Muscle of arm (tissue), 12 donors: Measurements from ENCODE around the gene PGLYRP3. TPM values are rescaled to one million over a fixed set of nuclear protein-coding genes. Genes with fewer than 3 reads are reported as not detected.
"Not testable (repeated sequence)": the region's sequence is repeated elsewhere in the genome, so short reads cannot be mapped to it uniquely, and the experiment has no call there.

Source experiments
- DNase-seq: peaks from one replicate; pipeline ENCODE4 v3.0.0-alpha.2; 2013
- polyA plus RNA-seq, 12 donors: library from polyadenylated mRNA; unstranded; fragments of 120-200 nt; gene quantifications; one replicate each; pipeline ENCODE4 v1.2.1, GENCODE V29; 2013; ENCODE audit not compliant: insufficient read length in 12 of 12

The PGLYRP3 gene
- polyA plus RNA-seq, 12 donors = 0.90 to 2.2 (median 0.94) TPM; not detected in 9

DNA sequence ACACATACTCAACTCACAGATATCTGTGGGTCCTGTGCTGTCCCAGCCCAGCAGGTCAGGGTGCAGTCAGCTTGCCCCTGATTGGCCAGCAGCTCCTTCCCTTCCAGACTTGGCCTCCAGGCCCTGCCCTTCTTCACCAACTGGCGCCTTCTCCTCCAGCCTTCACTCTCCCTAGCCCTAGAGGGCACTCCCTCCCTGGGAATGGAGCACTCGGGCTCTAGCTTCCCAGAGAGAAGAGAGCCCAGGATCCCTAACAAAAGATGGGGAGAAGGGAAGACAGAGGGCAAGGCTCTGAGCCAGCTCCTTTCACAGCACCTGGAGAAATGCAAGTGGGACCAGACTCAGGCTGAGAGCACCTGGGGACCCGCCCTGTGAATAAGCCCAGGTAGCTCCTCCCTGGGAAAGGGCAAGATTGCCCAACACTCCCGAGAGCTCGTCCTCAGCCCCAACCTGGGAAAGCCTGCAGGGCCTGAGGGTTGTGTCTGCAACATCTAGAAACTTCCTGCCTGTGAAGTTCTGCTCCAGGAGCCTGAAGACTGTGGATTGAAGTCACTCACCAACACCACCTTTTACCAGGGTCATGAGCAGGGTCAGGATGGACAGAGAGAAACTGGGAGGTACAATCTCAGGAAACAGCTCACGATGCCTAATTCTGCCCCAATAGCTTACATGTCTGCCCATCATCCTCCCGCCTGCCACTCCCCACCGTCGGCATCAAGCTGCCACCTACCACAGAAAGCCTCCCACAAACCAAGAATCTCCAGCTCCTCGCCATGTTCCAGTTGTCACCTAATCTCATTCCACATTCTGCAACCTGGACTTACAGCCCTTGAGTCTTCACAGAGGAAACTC lies 36.0 kb upstream of the PGLYRP3 start, which contains the start of gene PGLYRP4:
Gene PGLYRP4, minus strand, starts transcription at position 331 of the 852 bp plus-strand sequence. CDS start 909 bp downstream, outside the sequence.
- DNase-seq = no peak

GRCh38 chr1:153347856-153348255 lies 35.1 kb upstream of the PGLYRP3 start:
- no peak for DNase-seq

GRCh38 chr1:153347049-153347448 lies 34.3 kb upstream of the PGLYRP3 start:
- not testable (repeated sequence) for DNase-seq

DNA sequence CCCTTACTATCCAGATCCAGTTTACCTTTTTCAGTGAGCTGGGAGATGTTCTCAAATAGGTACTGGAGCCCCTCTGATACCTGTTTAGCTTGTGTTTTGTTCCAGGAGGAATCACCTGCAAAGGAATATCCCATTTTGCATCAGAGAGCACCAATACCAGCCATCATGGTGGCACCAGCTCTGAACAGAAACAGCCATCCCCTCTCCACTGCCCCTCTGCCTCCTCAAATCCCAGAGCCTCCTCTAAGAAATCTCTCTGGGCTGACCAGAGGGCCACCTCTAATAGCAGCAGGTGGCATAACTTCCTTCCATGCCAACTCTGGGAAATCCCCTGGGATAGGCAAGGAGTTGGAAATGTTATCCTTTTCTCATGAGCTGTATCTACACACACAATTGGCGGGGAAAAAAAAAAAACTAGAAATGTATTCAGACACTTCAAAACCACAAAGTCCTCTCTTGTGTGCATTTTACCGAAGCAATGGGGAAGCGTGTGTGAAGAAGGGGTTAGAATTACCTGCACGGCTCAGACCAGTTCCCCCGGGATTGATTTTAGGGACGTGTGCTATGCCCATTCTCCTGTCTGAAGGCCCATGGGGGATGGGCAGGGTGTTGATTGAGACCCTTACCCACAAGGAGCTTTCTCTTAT lies 33.4 kb upstream of the PGLYRP3 start:
- DNase-seq = no peak

DNA sequence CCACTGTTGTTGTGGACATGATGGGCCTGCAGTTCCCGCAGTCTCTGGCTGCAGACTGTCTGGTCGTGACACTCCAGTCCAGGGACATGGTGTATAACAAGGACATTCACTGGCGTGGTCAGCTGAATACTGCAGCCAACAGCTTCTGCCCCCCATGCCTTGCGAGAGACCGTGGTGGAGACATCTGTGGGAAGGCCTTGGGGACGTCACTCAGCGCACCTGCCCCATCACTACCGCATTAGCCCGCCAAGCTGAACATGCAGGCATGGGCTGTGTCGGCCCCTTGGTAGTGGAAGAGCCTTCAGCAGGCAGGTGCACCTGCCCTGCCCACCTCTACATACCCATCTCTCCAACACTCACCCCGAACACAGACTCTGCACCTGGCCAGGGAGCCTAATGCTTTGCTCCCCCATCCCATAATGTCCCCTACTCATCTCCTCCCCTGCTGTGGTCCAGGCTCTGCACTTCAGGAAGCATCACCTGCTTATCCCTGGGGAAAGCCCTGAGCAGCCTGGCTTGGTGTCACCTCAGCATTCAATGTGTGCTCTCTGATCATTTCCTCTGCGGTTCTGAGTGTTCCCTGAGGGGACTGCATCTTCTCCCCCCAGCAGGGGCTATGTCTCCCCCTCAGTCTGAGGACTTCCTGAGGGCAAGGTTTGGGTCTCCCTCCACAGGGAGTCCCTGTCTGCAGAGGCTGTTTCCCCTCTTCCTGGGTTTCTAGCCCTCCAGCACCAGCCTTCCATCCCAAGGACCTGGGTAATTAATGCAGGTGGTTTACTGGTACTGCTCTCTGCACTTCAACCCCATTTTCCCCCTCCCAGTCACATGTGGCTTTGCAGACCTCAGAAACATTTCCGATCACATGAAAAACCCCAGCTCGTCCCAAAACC lies 32.7 kb upstream of the PGLYRP3 start:
- no peak for DNase-seq

DNA sequence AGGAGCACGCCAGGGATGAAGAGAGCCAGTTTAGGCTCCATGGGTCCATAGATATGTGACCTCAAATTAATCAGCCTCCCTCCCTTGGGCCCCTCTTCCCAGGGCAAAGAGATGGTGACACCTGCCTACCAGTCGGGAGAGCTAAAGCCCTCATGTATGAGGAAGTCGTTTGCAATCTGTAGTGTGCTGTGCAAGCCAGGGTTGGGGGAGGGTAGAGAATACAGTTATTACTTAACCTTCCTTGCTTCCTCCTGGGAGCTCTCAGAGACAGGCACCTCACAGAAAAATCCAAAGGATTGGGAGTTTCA lies 31.9 kb upstream of the PGLYRP3 start:
- no peak for DNase-seq

GRCh38 chr1:153343811-153344717 lies 31.3 kb upstream of the PGLYRP3 start:
- no peak for DNase-seq

DNA sequence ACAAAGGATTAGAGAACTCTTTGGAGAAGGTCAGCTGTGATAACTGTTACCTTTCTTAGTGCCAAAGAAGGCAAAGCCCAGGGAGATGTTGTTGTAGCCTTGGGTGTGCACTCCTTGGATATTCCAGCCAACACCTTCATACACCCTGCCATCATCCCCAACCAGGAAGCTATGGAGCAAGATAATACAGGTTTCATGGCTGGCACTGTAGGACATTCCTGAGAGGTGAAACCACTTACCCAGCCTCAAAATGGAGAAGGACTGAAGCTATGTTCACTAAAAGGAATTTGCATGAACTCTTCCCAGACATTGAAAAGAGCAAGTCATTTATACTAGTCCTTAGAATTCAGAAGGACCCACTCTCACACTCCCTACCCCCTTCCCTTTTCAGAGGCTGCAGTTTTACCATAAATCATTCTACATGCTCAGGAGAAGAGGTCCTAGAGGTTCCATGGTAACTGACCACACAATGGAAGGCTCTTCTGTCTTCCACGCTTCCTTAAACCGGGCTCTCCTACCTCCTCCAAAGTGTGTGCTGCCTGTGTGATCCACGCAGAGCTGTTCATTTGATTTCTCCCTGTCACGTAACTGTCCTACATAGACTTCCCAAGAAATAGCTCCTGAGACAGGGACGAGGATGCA lies 30.4 kb upstream of the PGLYRP3 start:
- no peak for DNase-seq

- no peak for DNase-seq
Observed at GRCh38 chr1:153342178-153342577, 29.4 kb upstream of the PGLYRP3 start.

GRCh38 chr1:153341431-153341934 lies 28.7 kb upstream of the PGLYRP3 start:
- no peak for DNase-seq

- DNase-seq = no peak
Observed at GRCh38 chr1:153340356-153340755, 27.6 kb upstream of the PGLYRP3 start.

GRCh38 chr1:153339802-153340201 lies 27.1 kb upstream of the PGLYRP3 start:
- no peak for DNase-seq

- no peak for DNase-seq
Observed at GRCh38 chr1:153337980-153338853, 25.5 kb upstream of the PGLYRP3 start.

DNA sequence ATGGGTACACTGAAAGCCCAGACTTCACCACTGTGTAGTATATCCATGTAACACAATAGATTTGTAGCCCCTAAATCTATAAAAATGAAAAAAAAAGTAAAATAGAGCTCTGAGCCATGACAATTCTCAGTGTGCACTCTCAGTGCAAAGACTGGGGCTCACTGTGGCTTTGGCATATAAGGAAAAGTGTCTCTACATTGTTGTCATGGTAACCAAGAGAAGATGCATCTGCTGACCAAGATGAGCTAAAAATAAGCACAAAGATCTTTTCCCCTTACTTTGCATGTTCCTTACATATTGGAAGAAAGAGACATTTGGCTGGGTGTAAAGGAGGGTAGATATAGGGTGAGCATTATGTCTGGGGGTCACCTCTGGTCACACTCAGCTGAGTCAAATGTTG lies 23.9 kb upstream of the PGLYRP3 start:
- no peak for DNase-seq

DNA sequence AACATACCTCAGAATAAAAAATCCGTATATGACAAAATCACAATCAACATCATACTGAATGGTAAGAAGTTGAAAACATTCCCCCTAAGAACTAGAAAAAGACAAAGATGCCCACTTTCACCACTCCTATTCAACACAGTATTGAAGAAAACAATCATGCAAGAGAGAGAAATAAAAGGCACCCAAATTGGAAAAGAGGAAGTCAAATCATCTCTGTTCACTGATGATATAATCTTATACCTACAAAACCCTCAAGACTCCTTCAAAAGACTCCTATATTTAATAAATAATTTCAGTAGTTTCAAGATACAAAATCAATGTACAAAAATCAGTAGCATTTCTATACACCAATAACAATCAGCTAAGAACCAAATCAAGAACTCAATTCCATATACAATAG lies 21.1 kb upstream of the PGLYRP3 start:
- no peak for DNase-seq

DNA sequence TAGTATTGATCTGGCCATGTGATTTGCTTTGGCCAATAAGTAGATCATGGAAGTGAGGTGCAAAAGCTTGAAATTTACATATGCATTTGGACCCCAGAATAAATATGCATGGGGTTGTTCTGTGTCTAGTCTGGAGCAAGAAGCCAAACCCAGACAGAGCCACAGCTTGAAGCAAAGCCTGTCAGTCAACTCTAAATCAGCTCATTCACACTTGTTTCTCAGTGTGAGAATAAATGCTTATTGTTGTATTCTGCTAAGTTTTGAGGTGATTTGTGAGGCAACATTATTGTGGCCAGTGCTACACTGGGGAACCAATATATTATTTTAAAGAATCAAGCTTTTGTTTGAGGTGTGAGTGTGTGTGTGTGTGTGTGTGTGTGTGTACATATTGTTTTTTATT lies 12.2 kb upstream of the PGLYRP3 start:
- no peak for DNase-seq

DNA sequence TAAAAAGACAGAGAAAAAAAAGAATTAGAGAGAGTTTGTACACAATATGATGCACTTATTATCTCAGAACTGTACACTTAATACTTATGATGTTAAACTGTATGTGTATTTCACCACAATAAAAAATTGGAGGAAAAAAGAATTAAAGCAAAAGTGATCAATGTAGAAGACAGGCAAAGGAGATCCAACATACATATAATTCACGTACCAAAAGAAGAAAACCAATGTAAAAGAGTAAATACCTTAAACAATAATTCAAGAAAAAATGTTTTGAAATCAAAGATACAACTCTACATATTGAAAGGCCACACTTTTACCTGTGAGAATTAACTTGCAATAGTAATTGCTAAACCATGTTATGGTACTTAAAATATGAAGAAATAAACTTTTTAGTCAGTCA lies 9.8 kb upstream of the PGLYRP3 start:
- no peak for DNase-seq

DNA sequence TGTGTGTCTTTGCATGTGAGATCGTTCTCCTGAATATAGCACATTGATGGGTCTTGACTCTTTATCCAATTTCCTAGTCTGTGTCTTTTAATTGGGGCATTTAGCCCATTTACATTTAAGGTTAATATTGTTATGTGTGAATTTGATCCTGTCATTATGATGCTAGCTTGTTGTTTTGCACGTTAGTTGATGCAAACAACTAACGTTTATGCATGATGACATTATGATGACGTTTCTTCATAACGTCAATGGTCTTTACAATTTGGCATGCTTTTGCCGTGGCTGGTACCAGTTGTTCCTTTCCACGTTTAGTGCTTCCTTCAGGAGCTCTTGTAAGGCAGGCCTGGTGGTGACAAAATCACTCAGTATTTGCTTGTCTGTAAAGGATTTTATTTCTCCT lies 5.4 kb upstream of the PGLYRP3 start:
- DNase-seq = not testable (repeated sequence)

- not testable (repeated sequence) for DNase-seq
Observed at GRCh38 chr1:153316013-153316412, 3.3 kb upstream of the PGLYRP3 start.
